Mucosa of rectum (tissue), 2 donors: ENCODE measurements around the gene SDK1.

ENCODE experiments used
- H3K27ac ChIP-seq, 2 donors: one replicate each; pipeline ENCODE4 v1.7.0; 2013; ENCODE audit warnings: inconsistent platforms in 2 of 2, low read depth in 2 of 2, low read length in 2 of 2
- H3K27me3 ChIP-seq, 2 donors: one replicate each; pipeline ENCODE4 v1.7.0; 2013; ENCODE audit warnings: low read length in 2 of 2; ENCODE audit not compliant: control insufficient read depth in 2 of 2, insufficient read depth in 2 of 2
- H3K36me3 ChIP-seq, 2 donors: one replicate each; pipeline ENCODE4 v1.7.0; 2013; ENCODE audit warnings: low read length in 2 of 2; ENCODE audit not compliant: control insufficient read depth in 2 of 2, insufficient read depth in 2 of 2
- H3K4me1 ChIP-seq, 2 donors: one replicate each; pipeline ENCODE4 v1.7.0; 2013; ENCODE audit warnings: low read length in 2 of 2, mild to moderate bottlenecking in 1 of 2; ENCODE audit not compliant: control insufficient read depth in 2 of 2, insufficient read depth in 2 of 2
- H3K4me3 ChIP-seq, 2 donors: one replicate each; pipeline ENCODE4 v1.7.0; 2013; ENCODE audit warnings: low read length in 2 of 2
- H3K9ac ChIP-seq, 2 donors: one replicate each; pipeline ENCODE4 v1.7.0; 2013; ENCODE audit warnings: low read length in 2 of 2, low read depth in 1 of 2, mild to moderate bottlenecking in 1 of 2
- H3K9me3 ChIP-seq, 2 donors: one replicate each; pipeline ENCODE4 v1.7.0; 2013; ENCODE audit warnings: low read length in 2 of 2; ENCODE audit not compliant: control insufficient read depth in 2 of 2
- donor health status: healthy.
- donor health status: Normal muscosa, but diverticular disease.

SDK1 gene

DNA sequence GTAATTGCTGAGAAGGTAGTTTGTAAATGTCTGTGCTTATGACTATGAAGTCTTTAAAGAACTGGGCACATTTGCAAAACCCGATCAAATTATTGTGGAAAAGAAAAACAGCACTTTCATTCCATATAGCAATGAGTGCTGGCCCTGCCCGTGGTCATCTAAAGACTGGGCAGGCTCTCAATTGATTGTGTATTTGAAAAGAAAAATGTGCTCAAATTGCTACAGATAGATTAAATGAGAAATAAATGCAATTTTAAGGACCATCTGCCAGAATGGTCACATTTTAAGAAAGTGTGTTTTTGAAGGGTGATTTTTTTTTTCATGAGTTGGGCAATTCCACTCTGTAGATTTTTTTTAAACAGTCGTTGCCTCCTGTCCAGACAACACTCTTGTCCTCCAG is 672.2 kb downstream of the SDK1 start:
- no peak overlapping the region for H3K4me3 ChIP-seq
- H3K27ac ChIP-seq: no peak overlapping the region
- no peaks in the 10 kb centered on the region for H3K27me3 ChIP-seq
- H3K4me1 ChIP-seq: no peaks in the 10 kb centered on the region
- no peak overlapping the region for H3K9ac ChIP-seq
- H3K9me3 ChIP-seq: no peaks in the 10 kb centered on the region
- no peaks in the 10 kb centered on the region for H3K36me3 ChIP-seq

DNA sequence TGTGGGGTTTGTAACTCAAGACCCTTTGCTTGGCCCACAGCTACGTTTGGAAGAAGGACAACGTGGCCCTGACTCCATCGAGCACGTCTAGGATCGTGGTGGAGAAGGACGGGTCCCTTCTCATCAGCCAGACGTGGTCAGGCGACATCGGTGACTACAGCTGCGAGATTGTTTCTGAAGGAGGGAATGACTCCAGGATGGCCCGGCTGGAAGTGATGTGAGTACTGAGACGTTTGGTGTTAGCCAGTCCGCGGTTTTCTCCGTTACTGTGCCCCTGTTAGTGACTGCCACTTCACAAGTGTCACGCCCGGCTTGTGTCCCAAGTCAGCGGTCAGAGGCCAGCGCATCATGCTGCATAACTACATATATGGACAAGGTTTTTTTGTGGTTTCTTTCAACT is 673.3 kb downstream of the SDK1 start:
- no peaks in the 10 kb centered on the region for H3K27me3 ChIP-seq
- no peaks in the 10 kb centered on the region for H3K9me3 ChIP-seq
- no peaks in the 10 kb centered on the region for H3K36me3 ChIP-seq
- H3K9ac ChIP-seq: no peak overlapping the region
- no peak overlapping the region for H3K27ac ChIP-seq
- no peak overlapping the region for H3K4me3 ChIP-seq
- H3K4me1 ChIP-seq: no peaks in the 10 kb centered on the region

DNA sequence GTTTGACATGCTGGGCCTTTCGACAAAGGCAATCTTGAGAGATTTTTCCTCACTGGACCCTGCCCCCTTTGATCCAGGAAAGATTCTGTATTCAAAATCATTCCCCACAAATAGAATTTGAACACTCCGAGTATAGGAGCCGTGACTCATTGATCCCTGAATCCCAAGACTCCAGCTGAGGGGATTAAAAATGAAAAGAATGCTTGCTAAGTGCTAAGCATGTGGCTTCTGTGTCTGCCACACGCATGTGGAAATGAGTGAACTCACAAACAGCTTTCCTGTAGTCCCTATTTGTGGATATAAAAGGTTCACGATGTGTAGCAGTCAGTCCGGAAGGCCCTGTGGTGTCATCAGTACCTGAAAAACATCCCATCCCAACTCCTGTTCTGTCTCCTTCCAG is 674.3 kb downstream of the SDK1 start:
- Histone ChIP-seq H3K36me3 (no peaks in the 10 kb centered on the region), H3K4me3 (no peak overlapping the region), H3K9me3 (no peaks in the 10 kb centered on the region), H3K4me1 (no peaks in the 10 kb centered on the region), H3K27me3 (no peaks in the 10 kb centered on the region), H3K9ac (no peak overlapping the region), H3K27ac (no peak overlapping the region)

- no peaks in the 10 kb centered on the region for H3K27me3 ChIP-seq
- H3K4me1 ChIP-seq: no peaks in the 10 kb centered on the region
- H3K4me3 ChIP-seq: no peak overlapping the region
- H3K9me3 ChIP-seq: no peaks in the 10 kb centered on the region
- no peak overlapping the region for H3K9ac ChIP-seq
- H3K36me3 ChIP-seq: no peaks in the 10 kb centered on the region
- no peak overlapping the region for H3K27ac ChIP-seq
Observed at GRCh38 chr7:3977391-3977790, 676.3 kb downstream of the SDK1 start.

- H3K4me1 ChIP-seq: no peaks in the 10 kb centered on the region
- no peaks in the 10 kb centered on the region for H3K27me3 ChIP-seq
- no peaks in the 10 kb centered on the region for H3K36me3 ChIP-seq
- H3K4me3 ChIP-seq: no peak overlapping the region
- no peaks in the 10 kb centered on the region for H3K9me3 ChIP-seq
- H3K9ac ChIP-seq: no peak overlapping the region
- no peak overlapping the region for H3K27ac ChIP-seq
Observed at GRCh38 chr7:3978839-3979238, 677.8 kb downstream of the SDK1 start.

DNA sequence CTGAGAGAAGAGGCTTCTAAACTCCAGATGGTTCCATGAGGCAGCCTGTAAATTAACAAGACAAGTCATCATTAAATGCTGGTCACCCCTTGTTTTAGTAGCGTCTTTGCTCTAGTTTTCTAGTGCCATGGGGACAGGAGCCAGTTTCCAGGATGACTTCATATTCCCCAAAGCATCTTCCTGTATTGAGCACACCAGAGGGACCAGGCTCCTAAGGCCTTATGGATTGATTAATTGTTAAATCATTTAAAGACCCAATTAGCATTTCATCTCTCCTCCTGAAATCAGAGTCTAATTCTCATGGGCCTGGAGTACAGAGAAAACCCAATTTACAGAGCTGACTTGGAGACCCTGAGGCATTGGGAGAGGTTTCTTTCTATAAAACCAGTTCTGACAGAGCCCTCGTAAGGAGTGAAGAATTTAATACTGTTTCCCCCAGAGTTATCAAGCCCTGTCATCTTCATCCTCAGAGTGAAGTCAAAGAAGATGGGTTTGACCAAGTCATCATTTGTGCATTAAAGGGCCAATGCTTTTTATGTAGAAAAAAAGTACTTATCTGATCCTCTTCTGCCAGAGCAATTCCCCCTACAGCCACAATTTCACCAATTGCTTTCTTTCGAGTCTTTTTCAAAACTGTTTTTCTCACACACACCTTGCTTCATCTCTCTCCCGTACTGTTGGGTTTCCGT is 678.7 kb downstream of the SDK1 start:
- no peak overlapping the region for H3K9ac ChIP-seq
- H3K27ac ChIP-seq: no peak overlapping the region
- H3K4me1 ChIP-seq: no peaks in the 10 kb centered on the region
- no peak overlapping the region for H3K4me3 ChIP-seq
- no peaks in the 10 kb centered on the region for H3K36me3 ChIP-seq
- no peaks in the 10 kb centered on the region for H3K27me3 ChIP-seq
- H3K9me3 ChIP-seq: no peaks in the 10 kb centered on the region

DNA sequence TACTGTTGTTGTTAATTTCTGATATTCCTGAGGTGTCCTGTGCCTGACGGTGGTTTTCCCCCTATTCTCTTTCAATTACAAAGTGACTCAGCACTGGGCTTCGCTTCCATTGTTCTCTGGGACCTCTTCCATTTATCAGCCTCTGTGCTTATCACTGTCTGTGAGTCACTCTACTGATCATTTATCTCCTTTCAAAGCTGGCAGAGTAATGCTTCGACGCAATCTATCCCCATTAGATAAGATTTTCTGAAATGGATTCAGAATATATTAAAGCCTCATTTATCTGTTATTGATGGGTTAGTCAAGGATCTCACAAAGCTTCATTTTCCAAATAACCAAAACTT is 679.2 kb downstream of the SDK1 start:
- Histone ChIP-seq H3K36me3 (no peaks in the 10 kb centered on the region), H3K9ac (no peak overlapping the region), H3K4me1 (no peaks in the 10 kb centered on the region), H3K27me3 (no peaks in the 10 kb centered on the region), H3K27ac (no peak overlapping the region), H3K9me3 (no peaks in the 10 kb centered on the region), H3K4me3 (no peak overlapping the region)

DNA sequence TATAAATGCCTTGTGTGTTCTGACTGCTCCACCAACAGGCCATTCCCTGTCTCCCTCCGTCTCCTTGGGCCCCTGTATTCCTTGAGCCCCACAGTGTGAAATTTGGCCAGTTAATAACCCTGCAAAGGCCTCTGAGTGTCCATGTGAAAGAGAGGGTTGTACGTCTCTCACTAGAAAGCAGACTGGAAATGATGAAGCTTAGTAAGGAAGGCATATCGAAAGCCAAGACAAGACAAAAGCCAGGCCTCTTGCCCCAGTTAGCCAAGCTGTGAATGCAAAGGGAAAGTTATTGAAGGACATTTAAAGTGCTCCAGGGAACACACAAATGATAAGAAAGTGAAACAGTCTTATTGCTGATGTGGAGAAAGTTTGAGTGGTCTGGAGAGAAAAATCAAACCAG is 680.2 kb downstream of the SDK1 start:
- no peaks in the 10 kb centered on the region for H3K36me3 ChIP-seq
- no peak overlapping the region for H3K4me3 ChIP-seq
- no peaks in the 10 kb centered on the region for H3K9me3 ChIP-seq
- no peaks in the 10 kb centered on the region for H3K27me3 ChIP-seq
- no peak overlapping the region for H3K9ac ChIP-seq
- H3K4me1 ChIP-seq: no peaks in the 10 kb centered on the region
- no peak overlapping the region for H3K27ac ChIP-seq

DNA sequence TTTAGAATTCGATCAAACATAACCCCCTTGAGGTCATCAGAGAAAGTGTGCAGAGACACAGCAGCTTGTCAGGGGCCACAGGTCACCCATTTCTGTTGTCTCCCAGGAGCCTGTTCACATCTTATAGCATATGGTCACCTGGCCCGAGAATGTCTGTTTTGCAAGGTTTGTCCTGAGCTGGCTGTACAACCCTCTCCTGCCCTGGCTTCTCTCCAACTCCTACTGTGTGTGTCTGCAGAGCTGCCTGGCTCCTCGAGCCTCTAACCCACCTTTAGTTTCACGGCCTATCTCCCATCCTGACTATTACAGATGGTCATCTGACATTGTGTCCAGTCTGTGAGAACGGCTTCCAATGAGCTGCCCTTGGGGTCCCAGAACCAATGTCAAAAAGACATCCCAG is 683.4 kb downstream of the SDK1 start:
- Histone ChIP-seq H3K27ac (no peak overlapping the region), H3K27me3 (no peaks in the 10 kb centered on the region), H3K36me3 (no peaks in the 10 kb centered on the region), H3K9me3 (no peaks in the 10 kb centered on the region), H3K4me1 (no peaks in the 10 kb centered on the region), H3K4me3 (no peak overlapping the region), H3K9ac (no peak overlapping the region)

DNA sequence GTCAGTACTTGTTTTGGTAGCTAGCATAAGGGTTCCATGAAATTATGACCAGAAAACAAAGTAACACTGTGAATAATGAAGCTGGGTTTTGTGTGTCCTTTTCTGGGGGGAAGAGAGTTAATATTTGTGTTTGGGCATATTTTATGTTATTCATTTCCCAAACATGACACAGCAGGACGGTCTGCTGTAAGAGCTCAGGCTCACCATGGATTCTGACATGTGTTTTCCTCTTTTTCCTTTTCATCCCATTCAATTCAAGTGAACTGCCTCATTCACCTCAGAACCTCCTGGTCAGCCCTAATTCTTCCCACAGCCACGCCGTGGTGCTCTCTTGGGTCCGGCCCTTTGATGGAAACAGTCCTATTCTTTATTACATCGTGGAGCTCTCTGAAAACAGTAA is 685.9 kb downstream of the SDK1 start:
- Histone ChIP-seq H3K27ac (no peak overlapping the region), H3K9me3 (no peaks in the 10 kb centered on the region), H3K4me3 (no peak overlapping the region), H3K27me3 (no peaks in the 10 kb centered on the region), H3K36me3 (no peaks in the 10 kb centered on the region), H3K9ac (no peak overlapping the region), H3K4me1 (no peaks in the 10 kb centered on the region)

DNA sequence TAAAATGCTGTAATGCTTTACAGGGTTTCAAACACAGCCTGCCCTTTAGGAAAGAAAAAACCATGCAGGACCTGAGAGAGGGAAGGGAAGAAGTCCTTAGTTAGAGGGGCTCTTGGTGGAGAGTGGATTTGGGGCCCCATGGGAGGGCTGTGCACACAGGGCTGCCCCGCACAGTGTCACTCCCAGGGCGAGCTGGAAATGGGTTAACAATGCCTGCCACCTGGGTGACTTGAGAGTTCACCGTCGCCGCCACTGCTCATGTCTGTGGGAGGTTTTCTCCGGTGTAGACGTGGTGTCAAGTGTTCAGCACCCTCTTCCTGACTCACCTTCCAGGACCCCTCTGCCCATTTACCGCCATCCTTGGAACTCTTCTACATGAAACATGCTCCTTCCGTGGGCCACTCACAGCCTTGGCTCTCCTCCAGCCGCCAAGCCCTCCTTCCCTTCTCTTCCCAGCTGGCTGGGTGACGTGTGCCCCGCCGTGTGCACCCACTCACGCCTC is 686.4 kb downstream of the SDK1 start:
- H3K27me3 ChIP-seq: no peaks in the 10 kb centered on the region
- H3K9me3 ChIP-seq: no peaks in the 10 kb centered on the region
- H3K27ac ChIP-seq: no peak overlapping the region
- no peak overlapping the region for H3K4me3 ChIP-seq
- H3K4me1 ChIP-seq: no peaks in the 10 kb centered on the region
- H3K36me3 ChIP-seq: no peaks in the 10 kb centered on the region
- no peak overlapping the region for H3K9ac ChIP-seq
